ENCODE measurements around the gene CACNG6. TPM values are rescaled to one million over a fixed set of nuclear protein-coding genes. Genes with fewer than 3 reads are reported as not detected.

Gene CACNG6
- polyA plus RNA-seq, 1 of the 3 experiments (the other 2 are of a cell fraction) = 1.2 TPM

DNA sequence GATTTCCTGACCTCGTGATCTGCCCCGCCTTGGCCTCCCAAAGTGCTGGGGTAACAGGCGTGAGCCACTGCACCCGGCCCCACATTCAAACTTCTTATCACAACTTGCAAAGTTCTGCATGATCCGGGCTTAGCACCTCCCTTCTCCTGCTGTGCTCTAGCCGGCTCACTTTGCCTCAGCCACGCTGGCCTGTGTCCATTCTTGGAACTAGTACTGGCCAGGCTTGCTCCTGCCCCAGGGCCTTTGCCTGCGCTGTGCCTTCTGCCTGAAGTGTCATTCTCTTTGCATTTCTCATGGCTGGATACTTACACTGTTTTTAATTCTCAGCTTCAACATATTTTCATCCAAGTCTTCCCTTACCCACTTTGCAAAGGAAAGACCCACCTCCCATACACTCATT lies 29.9 kb downstream of the CACNG6 start:
- Histone ChIP-seq H3K9me2 (no peaks in the 10 kb centered on the region), H3K9ac (no peak overlapping the region), H3K27ac (ENCODE audit: low read depth in 2 of 2, low read length in 1 of 2) (no peak overlapping the region), H3F3A (replicated peaks; ENCODE audit: insufficient read depth) (peaks cover 20% of the 10 kb centered on the region), H3K4me2 (no peak overlapping the region), H3K36me3 (replicated peaks in 1 of 2; ENCODE audit: control insufficient read depth in 1 of 2, insufficient read depth in 2 of 2, low read length in 1 of 2) (no peaks in the 10 kb centered on the region), H3K9me3 (no peaks in the 10 kb centered on the region), H4K20me1 (ENCODE audit: insufficient read depth) (no peaks in the 10 kb centered on the region), H3K4me3 (ENCODE audit: low read depth in 2 of 2, low read length in 1 of 2) (no peak overlapping the region), H3K4me1 (ENCODE audit: control insufficient read depth in 1 of 2, insufficient read depth in 2 of 2, low read depth in 1 of 2, low read length in 1 of 2) (peaks cover 0 to 8% of the 10 kb centered on the region in 2 experiments; a peak in 1 of 4 replicates), H3K27me3 (ENCODE audit: insufficient read depth) (no peaks in the 10 kb centered on the region), H3K79me2 (ENCODE audit: insufficient read depth) (no peaks in the 10 kb centered on the region), H2AFZ (ENCODE audit: low read depth) (no peak overlapping the region)
- 71% methylated on average over 8 of the region's 8 CpGs for WGBS (ENCODE audit: low lambda C conversion rate)
- ChIA-PET POLR2A (interaction anchor here (0.6 kb wide), 1 partner anchor 21 kb away, joined by 4 read pairs; no protein-coding TSS in a partner anchor), CTCF (interaction anchor here (0.6 to 7.2 kb wide), 7 partner anchors 8 to 229 kb away, joined by 3 to 128 read pairs (median 7); partner anchors contain the start of gene CACNG7)
- TF ChIP-seq MXI1 (IDR thresholded peaks at IDR 0.05; ENCODE audit: low read depth, low read length) (no peak), RFX5 (IDR thresholded peaks at IDR 0.05; ENCODE audit: low read length) (no peak), MAX (IDR thresholded peaks at IDR 0.05; ENCODE audit: low read depth) (no peak), EZH2phosphoT487 (IDR thresholded peaks at IDR 0.05; ENCODE audit: borderline replicate concordance, low read depth) (no peak), ELF1 (IDR thresholded peaks at IDR 0.05) (no peak), FOXM1 (IDR thresholded peaks at IDR 0.05; ENCODE audit: low read depth) (no peak), GATA2 (CRISPR knock-in tag; IDR thresholded peaks at IDR 0.05) (no peak), ZBTB33 (IDR thresholded peaks at IDR 0.05; ENCODE audit: borderline replicate concordance, low read depth) (no peak), NFIC (IDR thresholded peaks at IDR 0.05; ENCODE audit: borderline replicate concordance) (no peak), SMC3 (IDR thresholded peaks at IDR 0.05; ENCODE audit: low read depth, low read length) (no peak), JUND (IDR thresholded peaks at IDR 0.05) (no peak), REST (IDR thresholded peaks at IDR 0.05; ENCODE audit: low read depth, low read length) (no peak), POLR2AphosphoS5 (IDR thresholded peaks at IDR 0.05; ENCODE audit: low read depth, low read length) (no peak), YY1 (IDR thresholded peaks at IDR 0.05; ENCODE audit: low read depth) (no peak), IRF3 (IDR thresholded peaks at IDR 0.05; ENCODE audit: low read depth, low read length) (no peak), FOXJ3 (CRISPR knock-in tag; IDR thresholded peaks at IDR 0.05) (no peak), USF2 (IDR thresholded peaks at IDR 0.05; ENCODE audit: borderline replicate concordance, low read depth, low read length) (no peak), TAF1 (IDR thresholded peaks at IDR 0.05; ENCODE audit: borderline replicate concordance, low read depth, low read length) (no peak)
- TF ChIP-seq, protein P1, sequence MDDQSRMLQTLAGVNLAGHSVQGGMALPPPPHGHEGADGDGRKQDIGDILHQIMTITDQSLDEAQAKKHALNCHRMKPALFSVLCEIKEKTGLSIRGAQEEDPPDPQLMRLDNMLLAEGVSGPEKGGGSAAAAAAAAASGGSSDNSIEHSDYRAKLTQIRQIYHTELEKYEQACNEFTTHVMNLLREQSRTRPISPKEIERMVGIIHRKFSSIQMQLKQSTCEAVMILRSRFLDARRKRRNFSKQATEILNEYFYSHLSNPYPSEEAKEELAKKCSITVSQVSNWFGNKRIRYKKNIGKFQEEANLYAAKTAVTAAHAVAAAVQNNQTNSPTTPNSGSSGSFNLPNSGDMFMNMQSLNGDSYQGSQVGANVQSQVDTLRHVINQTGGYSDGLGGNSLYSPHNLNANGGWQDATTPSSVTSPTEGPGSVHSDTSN (IDR thresholded peaks at IDR 0.05) = no peak
- DNase-seq = no peak

Data from SK-N-SH (cell line).